Central memory CD4-positive, alpha-beta T cell (primary cell): ENCODE results near the gene TNFAIP3.
A peak's percentile ranks its signal among the peaks of the same experiment; 100 is the strongest.
"Not testable (repeated sequence)": the region's sequence is repeated elsewhere in the genome, so short reads cannot be mapped to it uniquely, and the experiment has no call there.

ENCODE experiments used
- DNase-seq: peaks from one replicate; pipeline ENCODE4 v3.0.0; 2022

TNFAIP3 gene

DNA sequence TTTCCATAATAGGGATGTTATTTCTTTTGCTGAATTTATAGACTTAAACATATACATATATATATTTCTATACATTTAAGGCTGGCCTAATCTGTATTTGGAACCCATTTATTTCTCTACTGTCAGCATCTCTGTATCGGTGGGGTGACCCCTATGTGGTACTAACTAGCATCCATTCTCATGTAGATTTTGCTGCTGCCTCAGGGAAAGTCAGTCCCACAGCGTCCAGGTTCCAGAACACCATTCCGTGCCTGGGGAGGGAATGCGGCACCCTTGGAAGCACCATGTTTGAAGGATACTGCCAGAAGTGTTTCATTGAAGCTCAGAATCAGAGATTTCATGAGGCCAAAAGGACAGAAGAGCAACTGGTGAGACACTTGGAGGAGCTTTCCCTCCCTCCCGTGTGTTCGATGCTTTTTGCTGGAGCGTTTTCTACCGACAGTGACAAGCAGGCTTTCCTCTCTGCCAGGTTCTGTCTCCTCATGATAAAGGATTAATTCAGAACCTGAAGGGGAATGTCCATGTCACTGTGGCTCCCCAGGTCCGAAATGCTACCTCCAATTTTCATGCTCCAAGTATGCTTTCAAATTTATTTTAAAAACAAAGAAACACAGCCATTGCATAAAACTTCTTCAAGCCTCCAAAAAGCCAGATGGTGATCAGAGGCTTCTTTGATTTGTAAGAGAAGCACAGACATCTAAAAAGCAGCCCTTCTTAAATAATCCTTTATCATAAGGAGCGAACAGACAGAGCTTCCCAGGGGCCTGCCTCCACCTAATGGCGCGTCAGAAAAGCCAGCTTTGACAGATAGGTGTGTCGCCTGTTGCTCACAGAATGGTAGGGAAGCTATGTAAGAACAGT lies 13.1 kb downstream of the TNFAIP3 start:
- peak; percentile 39 for DNase-seq

DNA sequence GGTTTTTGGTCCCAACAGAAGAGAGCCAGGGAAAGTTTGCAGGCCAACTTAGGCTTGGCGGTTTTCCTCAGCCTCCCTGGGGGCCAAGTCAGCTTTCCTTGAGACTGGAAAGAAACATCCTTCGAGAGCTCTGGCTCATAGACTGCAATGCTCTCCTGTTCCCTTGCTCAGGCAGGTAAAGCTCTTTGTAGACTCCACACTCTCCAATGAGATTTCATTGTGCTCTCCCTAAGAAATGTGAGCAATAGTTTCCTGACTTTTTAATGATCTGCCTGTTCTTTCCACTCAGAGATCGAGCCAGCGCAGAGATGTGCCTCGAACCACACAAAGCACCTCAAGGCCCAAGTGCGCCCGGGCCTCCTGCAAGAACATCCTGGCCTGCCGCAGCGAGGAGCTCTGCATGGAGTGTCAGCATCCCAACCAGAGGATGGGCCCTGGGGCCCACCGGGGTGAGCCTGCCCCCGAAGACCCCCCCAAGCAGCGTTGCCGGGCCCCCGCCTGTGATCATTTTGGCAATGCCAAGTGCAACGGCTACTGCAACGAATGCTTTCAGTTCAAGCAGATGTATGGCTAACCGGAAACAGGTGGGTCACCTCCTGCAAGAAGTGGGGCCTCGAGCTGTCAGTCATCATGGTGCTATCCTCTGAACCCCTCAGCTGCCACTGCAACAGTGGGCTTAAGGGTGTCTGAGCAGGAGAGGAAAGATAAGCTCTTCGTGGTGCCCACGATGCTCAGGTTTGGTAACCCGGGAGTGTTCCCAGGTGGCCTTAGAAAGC lies 13.9 kb downstream of the TNFAIP3 start:
- DNase-seq, result peak; percentile 51

DNA sequence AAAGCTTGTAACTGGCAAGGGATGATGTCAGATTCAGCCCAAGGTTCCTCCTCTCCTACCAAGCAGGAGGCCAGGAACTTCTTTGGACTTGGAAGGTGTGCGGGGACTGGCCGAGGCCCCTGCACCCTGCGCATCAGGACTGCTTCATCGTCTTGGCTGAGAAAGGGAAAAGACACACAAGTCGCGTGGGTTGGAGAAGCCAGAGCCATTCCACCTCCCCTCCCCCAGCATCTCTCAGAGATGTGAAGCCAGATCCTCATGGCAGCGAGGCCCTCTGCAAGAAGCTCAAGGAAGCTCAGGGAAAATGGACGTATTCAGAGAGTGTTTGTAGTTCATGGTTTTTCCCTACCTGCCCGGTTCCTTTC lies 14.4 kb downstream of the TNFAIP3 start:
- peak; percentile 67 for DNase-seq

DNA sequence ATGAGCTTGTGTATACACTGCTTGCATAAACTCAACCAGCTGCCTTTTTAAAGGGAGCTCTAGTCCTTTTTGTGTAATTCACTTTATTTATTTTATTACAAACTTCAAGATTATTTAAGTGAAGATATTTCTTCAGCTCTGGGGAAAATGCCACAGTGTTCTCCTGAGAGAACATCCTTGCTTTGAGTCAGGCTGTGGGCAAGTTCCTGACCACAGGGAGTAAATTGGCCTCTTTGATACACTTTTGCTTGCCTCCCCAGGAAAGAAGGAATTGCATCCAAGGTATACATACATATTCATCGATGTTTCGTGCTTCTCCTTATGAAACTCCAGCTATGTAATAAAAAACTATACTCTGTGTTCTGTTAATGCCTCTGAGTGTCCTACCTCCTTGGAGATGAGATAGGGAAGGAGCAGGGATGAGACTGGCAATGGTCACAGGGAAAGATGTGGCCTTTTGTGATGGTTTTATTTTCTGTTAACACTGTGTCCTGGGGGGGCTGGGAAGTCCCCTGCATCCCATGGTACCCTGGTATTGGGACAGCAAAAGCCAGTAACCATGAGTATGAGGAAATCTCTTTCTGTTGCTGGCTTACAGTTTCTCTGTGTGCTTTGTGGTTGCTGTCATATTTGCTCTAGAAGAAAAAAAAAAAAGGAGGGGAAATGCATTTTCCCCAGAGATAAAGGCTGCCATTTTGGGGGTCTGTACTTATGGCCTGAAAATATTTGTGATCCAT lies 15.3 kb downstream of the TNFAIP3 start:
- DNase-seq, result peak; percentile 66

DNA sequence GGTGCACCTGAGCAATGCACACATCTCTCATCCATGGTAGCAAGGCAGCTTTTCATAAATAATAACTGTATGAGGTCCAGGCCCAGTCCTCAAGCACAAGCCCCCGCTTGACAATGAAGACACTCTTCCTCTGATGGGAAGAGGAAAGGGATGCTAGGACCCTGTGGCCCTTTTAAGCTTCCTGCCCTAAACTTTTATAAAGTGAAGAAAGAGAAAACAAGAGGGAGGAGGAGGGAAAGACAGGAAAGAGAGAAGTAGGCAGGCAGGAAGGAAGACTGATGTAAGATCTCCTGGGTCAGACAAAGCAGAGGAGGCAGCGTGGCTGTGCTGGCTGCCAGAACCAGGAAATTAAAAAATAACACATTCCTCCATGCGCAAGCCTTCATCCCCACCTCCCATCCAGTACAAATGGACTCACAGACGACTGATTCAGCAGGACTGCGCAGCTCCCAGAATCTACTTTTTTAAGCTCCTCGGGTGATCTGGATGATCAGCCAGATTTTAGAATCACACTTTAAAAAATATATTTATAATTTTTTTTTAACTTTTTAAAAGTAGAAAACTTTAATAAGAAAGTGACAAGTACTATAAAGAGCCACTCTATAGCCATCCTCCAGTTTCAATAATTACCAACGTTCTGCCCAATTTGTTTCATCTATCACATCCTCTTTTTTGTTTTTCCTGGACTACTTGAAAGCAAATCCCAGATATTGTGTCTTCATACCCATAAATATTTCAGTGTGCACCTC lies 16.5 kb downstream of the TNFAIP3 start:
- peak; percentile 74 for DNase-seq

DNA sequence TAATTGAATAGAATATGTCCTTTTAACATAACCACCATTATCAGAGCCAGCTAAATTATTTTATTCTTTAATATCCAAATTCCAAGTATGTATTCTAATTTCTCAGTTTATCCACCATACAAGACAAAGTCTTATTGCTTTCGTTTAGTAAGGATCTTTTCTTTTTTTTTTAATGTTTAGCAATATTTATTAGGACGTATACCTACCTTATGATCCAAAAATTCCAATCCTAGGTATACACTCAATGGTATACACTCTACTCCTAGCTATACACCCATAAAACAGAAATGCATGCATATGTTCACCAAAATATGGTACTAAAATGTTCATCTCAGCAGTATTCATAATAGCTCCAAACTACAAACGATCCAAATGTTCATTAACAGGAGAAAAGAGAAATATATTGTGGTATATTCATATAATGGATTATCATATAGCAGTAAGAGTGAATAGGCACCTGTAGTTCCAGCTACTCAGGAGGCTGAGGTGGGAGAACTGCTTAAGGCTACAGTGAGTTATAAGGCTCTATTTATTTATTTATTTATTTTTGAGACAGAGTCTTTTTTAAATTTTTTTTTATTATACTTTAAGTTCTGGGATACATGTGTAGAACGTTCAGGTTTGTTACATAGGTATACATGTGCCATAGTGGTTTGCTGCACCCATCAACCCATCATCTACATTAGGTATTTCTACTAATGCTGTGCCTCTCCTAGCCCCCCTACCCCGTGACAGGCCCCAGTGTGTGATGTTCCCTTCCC lies 17.3 kb downstream of the TNFAIP3 start:
- DNase-seq, result peak; percentile 46

DNA sequence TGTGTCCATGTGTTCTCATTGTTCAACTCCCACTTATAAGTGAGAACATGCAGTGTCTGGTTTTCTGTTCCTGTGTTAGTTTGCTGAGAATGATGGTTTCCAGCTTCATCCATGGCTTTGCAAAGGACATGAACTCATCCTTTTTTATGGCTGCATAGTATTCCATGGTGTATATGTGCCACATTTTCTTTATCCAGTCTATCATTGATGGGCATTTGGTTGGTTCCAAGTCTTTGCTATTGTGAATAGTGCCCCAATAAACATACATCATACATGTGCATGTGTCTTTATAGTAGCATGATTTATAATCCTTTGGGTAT lies 17.8 kb downstream of the TNFAIP3 start:
- DNase-seq, result peak; percentile 45

DNA sequence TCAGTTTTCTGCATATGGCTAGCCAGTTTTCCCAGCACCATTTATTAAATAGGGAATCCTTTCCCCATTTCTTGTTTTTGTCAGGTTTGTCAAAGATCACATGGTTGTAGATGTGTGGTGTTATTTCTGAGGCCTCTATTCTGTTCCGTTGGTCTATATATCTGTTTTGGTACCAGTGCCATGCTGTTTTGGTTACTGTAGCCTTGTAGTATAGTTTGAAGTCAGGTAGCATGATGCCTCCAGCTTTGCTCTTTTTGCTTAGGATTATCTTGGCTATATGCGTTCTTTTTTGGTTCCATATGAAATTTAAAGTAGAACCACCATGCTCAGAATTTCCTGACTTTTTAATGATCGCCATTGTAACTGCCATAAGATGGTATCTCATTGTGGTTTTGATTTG lies 19.2 kb downstream of the TNFAIP3 start:
- not testable (repeated sequence) for DNase-seq

DNA sequence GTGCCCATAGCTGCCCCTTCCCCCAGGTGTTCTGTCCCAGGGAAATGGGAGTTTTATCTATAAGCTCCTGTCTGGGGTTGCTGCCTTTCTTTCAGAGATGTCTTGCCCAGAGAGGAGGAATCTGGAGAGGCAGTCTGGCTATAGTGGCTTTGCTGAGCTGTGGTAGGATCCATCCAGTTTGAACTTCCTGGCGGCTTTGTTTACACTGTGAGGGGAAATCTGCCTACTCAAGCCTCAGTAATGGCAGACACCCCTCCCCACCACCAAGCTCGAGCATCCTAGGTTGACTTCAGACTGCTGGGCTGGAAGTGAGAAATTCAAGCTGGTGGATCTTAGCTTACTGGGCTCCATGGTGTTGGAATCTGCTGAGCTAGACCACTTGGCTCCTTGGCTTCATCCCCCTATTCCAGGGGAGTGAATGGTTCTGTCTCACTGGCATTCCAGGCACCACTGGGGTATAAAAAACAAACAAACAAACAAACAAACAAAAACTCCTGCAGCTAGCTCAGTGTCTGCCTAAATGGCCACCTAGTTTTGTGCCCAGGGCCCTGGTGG lies 24.0 kb downstream of the TNFAIP3 start:
- DNase-seq, result no peak

DNA sequence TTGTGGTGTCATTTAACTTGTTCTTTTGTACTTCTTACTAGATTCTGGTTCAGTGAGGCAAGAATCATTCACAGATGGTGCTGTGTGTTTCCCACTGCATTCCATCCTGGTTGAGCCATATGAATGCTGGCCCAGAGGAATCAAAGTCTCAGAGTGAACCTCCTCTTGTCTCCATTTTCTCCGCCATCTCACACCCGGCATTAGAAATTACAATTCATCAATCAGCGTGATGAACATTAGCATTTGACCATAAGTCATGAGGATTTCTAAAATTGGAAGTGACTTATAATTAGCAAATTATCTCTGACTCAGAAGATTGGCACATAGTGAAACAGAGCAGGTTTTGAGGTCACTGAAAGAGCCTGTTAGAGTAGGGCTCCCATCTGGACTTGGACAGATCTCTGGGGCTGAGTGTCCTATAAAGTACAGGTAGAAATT lies 25.2 kb downstream of the TNFAIP3 start:
- DNase-seq, result no peak

DNA sequence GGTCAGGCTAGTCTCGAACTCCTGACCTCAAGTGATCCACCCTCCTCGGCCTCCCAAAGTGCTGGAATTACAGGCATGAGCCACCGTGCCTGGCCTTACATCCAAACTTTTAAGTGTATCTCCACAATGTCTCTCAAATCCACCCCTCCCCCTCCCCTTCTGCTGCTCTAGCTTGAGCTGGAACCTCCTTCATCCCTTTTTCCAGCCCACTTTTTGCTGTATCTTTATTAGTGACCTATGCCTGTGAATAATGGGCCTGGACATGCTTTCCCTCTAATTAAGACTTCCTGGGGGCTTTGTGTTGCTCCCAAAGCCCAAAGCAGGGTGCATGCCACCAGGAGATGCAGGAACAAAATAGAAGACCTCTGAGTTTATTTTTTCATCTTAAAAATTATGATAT lies 26.1 kb downstream of the TNFAIP3 start:
- DNase-seq, result no peak

DNA sequence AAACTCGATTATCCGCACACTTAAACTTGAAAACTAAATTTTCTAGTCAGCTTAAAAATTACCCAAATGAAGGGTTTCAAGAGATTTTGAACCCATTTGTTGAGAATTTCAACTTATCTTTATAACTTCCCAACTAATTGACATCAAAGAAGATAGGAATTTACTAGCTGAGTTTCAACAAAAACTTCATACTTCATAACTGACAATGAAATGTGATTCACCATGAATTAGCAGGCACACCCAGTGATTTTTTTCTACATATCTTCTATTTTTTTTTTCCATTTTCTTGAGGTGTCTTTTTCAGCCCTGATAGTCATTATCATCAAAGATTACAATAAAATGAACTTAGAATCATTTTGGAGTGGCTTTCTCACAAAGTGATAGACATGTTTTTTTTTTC lies 26.7 kb downstream of the TNFAIP3 start:
- no peak for DNase-seq

DNA sequence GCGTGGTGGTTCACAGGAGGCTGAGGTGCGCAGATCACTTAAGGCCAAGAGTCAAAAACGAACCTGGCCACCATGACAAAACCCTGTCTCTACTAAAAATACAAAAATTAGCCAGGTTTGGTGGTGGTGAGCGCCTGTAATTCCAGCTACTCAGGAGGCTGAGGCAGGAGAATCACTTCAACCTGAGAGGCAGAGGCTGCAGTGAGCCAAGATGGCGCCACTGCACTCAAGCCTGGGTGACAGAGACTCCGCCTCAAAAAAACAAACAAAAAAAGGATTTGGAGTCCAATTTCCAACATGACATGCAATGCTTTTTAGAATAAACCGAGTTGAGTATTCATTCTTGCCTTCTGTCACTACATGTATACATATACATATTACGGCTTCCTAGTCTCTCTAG lies 27.3 kb downstream of the TNFAIP3 start:
- DNase-seq, result not testable (repeated sequence)

DNA sequence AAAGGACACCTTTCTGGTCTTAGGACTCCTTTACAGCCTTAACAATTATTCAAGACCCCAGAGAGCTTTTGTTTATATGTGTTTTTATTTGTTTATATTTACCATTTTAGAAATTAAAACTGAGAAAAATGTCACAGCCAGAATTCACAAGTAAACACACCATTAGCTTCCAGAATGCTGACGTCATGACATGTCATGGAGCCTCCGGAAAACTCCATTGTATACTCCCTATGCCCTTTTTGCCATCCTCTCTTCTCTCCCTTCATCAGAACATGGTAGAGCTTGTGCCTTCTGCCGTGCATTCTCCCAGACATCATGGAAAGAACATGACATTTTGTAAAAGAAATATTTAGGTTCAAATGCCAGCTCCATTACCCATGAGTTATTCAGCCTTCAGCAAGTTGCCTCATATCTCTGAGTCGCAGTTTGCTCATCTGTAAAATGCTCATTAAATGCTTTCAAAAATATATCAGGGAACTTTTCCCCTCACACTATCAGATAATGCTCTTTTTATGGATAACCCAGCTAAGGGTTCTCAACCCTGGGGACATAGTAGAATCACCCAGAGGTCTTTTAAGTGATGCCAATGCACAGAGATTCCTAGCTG lies 27.8 kb downstream of the TNFAIP3 start:
- no peak for DNase-seq

DNA sequence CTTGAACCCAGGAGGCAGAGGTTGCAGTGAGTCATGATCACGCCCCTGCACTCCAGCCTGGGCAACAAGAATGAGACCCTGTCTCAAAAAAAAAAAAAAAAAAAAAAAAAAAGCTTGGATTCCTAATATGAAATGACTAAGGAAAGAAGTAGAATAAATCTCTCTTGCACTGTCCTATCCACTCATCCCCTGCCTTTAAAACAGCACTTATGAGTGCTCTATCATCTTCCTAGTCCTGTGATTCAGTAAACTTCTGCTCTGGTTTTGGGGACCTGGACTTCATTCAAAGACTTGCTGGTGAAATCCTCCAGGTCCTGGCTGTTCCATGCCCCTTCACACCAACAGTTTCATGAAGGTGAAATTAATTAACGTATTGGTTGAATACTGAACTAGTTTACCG lies 29.6 kb downstream of the TNFAIP3 start:
- no peak for DNase-seq

DNA sequence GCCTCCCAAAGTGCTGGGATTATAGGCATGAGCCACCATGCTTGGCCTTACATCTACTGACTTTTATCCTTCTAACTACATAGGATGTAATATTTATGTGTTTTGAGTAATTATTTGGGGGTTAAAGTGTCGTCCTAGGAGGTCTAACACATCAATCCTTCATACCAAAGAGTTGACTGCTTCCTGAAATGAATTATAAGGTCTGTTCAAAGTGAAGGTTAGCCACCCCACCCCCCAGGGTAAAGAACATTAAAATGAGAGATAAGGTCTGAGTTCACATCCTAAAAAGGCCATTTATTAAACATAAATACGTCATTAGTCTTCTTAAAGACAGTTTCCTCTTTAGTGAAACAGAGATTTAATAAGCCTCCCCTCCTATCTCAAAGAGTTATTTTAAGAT lies 33.8 kb downstream of the TNFAIP3 start:
- DNase-seq, result no peak

DNA sequence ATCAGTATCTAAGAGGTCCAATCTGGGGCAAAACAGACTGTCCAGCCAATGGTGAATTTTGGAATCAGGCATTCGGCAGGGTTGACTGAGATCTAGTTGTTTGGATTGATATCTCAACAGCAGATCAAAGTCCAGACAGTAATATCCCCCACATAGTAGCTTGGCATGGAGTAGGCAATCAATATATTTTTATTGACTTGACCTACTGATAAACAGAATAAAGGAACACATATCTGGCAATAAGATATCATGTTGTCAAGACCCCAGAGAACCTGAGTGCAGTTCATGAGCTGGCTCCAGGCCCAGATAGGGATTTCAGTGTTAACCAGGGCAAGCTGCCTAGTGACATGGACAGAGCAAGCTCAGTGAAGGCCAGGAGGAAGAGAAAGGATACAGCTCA lies 34.4 kb downstream of the TNFAIP3 start:
- no peak for DNase-seq

DNA sequence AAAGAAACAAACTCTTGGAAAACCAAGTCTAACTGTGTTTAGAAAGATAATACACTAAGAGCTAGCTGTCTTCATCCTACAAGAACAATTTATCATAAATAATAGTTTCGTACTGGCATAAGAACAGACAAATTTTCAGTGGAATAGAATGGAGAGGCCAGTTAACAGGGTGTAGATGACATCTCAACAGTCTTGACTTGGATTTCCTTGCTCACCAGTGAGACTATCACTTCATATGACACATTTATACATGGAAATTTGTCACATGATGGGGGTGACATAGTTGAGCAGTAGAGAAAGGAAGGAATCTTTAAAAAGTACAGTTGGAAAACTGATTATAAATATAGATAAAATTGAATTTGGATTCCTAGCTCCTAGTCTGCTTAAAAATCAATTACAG lies 35.6 kb downstream of the TNFAIP3 start:
- no peak for DNase-seq

DNA sequence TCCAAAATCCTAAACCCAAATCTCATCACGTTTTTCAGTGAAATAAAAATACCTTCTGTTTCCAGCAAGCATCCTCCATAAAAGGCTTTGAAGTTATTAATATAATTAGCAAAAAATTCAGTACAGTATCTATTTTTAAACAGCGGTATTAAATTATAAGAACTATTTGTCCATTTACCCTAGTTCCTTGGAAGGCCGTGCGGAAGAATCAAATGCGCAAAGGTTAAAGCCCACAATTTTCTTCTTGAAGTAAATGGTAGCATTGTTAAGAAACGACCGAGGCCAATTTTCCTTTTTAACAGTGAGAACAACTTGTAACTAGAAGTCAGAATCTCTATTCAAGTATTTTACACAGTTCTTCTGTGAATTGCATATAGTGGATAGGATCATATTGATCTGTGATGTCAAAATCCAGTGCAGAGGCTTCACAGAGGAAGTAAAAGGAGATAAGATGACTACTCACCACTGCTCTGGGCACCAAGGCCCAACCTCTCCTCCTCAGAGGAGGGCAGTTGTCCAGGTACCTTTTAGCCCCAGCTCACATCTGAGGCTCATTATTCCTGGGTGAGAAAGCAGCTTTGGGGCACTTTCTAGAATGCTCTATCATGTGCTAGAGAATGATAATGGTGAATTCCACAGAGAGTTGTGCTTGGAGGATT lies 36.3 kb downstream of the TNFAIP3 start:
- no peak for DNase-seq

DNA sequence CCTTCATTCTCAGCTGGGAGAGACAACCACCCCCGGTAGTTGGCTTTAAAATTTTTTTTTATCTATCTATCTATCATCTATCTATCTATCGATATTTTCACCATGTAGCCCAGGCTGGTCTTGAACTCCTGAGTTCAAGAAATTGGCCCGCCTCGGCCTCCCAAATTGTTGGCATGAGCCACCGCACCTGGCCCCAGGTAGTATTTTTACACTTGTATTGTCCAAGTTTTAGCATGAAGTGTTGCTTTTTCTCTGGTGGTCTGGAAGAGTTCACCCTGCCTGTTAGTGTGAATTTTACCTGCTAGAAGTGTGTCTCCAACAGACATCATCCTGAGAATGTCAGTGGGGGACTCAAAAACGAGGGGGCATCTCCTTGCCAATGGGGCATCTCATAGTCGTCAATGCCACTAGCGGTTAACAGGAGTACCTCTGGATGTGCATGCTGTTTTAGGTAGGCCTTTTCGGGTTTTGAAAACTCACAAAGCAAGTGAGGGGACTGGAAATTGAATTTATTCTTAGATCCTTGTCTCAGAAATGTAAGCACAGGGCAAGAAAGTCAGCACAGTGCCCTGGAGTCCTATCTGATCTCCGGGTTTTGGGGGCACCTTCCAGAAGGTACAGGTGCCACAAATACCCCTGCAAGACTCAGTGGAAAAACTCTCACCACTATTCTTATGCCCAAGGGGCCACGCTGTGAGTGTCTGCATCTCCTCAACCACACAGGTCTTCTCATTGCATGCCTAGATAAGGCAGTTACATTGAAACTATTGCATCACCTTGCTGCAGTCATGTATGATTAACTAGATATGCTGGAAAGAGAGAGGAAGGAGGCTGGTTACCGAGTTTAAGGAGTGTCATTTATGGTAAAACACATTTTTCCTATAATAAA lies 37.1 kb downstream of the TNFAIP3 start:
- DNase-seq, result no peak
